K562 (cell line): ENCODE measurements around the gene CNGA1. TPM values are rescaled to one million over a fixed set of nuclear protein-coding genes. Genes with fewer than 3 reads are reported as not detected.

Experiments
- ATAC-seq: fragments of 200-7000 bp; cut with Tn5 transposase; 3 replicates; pipeline ENCODE4 v1.9.1; 2020; ENCODE audit warnings: moderate library complexity
- BruUV-seq: library from RNA; stranded (reverse); fragments of 400-500 nt; replicated peaks from 2 replicates; lab custom pipeline; 2021; lab: Mats Ljungman, UMichigan
- CTCF ChIA-PET: fragments of 300-600 bp; formaldehyde crosslinking; extraction: SDS; loops from one replicate; lab custom pipeline; 2021; ENCODE audit warnings: low intra/inter-chr PET ratio; lab: Yijun Ruan, JAX
- POLR2A ChIA-PET: fragments of 300-600, 350-650 bp; sonication (Branson Sonifier 250); formaldehyde crosslinking; extraction: SDS; loops from one replicate; lab custom pipeline; 2021; ENCODE audit warnings: antibody characterized with exemption, inconsistent platforms; lab: Yijun Ruan, JAX
- DNase-seq, 4 experiments: peaks; one replicate each; pipeline versions ENCODE4 v3.0.0 to v3.0.0-alpha.2; 2011 to 2018; ENCODE audit warnings: low spot score in 3 of 4, mixed read lengths in 3 of 4; ENCODE audit errors: extremely low read depth in 1 of 4
- FAIRE-seq: peaks from 2 replicates; lab custom pipeline; 2011; peaks lifted over from hg19 to GRCh38; lab: Jason Lieb, UNC
- H2AFZ ChIP-seq: 2 replicates; pipeline ENCODE4 v1.6.0; 2011; ENCODE audit warnings: low read depth, low read length, control low read depth, inconsistent platforms
- H3K27ac ChIP-seq: fragments of 200-600 bp; 3 replicates; pipeline ENCODE4 v1.8.0; 2011; ENCODE audit warnings: low read depth, mild to moderate bottlenecking, control low read depth, inconsistent platforms, low read length, moderate library complexity, mixed read lengths; ENCODE audit errors: extremely low read depth
- H3K27me3 ChIP-seq, 2 experiments: fragments of 300-600 bp in 1 of 2; 2 replicates in 1 of 2; 3 replicates in 1 of 2; pipeline versions ENCODE4 v1.6.0 to v1.8.0; 2011; ENCODE audit warnings: inconsistent platforms in 2 of 2, low read length in 2 of 2, mild to moderate bottlenecking in 1 of 2, mixed read lengths in 1 of 2, moderate library complexity in 1 of 2; ENCODE audit not compliant: control insufficient read depth in 2 of 2, insufficient read depth in 2 of 2
- H3K36me3 ChIP-seq: fragments of 300-600 bp; 3 replicates; pipeline ENCODE4 v1.8.0; 2011; ENCODE audit warnings: mild to moderate bottlenecking, low read length, inconsistent platforms; ENCODE audit not compliant: control insufficient read depth, insufficient read depth
- H3K4me1 ChIP-seq, 2 experiments: fragments of 200-600 bp in 1 of 2; replicated peaks in 1 of 2; 2 replicates in 1 of 2; 3 replicates in 1 of 2; pipeline versions ENCODE4 v1.5.1 to v1.8.0; 2011; ENCODE audit warnings: inconsistent platforms in 2 of 2, low read length in 2 of 2, mild to moderate bottlenecking in 1 of 2, mixed read lengths in 1 of 2, moderate library complexity in 1 of 2; ENCODE audit not compliant: control insufficient read depth in 2 of 2, insufficient read depth in 2 of 2
- H3K4me2 ChIP-seq: 2 replicates; pipeline ENCODE4 v1.6.1; 2011; ENCODE audit warnings: low read length, control low read depth, inconsistent platforms, mixed read lengths; ENCODE audit not compliant: insufficient read depth
- H3K4me3 ChIP-seq: fragments of 200-600 bp; sonication (generic), shearing (Covaris generic); 2 replicates; pipeline ENCODE4 v1.5.1; 2016; ENCODE audit warnings: control low read depth, inconsistent platforms
- H3K79me2 ChIP-seq: fragments of 200-600 bp; 3 replicates; pipeline ENCODE4 v1.8.0; 2011; ENCODE audit warnings: low read length, inconsistent platforms; ENCODE audit not compliant: control insufficient read depth, insufficient read depth
- H3K9ac ChIP-seq, 2 experiments: 2 replicates each; pipeline versions ENCODE4 v1.6.0 to v1.6.1; 2011; ENCODE audit warnings: low read depth in 2 of 2, low read length in 2 of 2, control low read depth in 1 of 2, inconsistent platforms in 1 of 2, mild to moderate bottlenecking in 1 of 2, mixed read lengths in 1 of 2; ENCODE audit not compliant: insufficient read depth in 1 of 2
- H3K9me1 ChIP-seq: one replicate; pipeline ENCODE4 v1.6.0; 2011; ENCODE audit warnings: inconsistent platforms, mild to moderate bottlenecking, low read length, moderate library complexity; ENCODE audit not compliant: control insufficient read depth, insufficient read depth
- H3K9me3 ChIP-seq: replicated peaks from 2 replicates; pipeline ENCODE4 v1.5.1; 2011; ENCODE audit warnings: low read depth, low read length, inconsistent platforms; ENCODE audit not compliant: control insufficient read depth, insufficient read depth
- H4K20me1 ChIP-seq: replicated peaks from 2 replicates; pipeline ENCODE4 v1.6.1; 2011; ENCODE audit warnings: low read length, inconsistent platforms, mixed read lengths; ENCODE audit not compliant: control insufficient read depth, insufficient read depth
- HNRNPUL1 ChIP-seq: fragments of 200-400 bp; formaldehyde crosslinking; IDR thresholded peaks from 2 replicates; pipeline ENCODE4 v1.6.1; 2017; ENCODE audit warnings: low read length
- MEF2A ChIP-seq: IDR thresholded peaks from 2 replicates; pipeline ENCODE4 v1.6.1; 2011; ENCODE audit warnings: low read depth, mild to moderate bottlenecking, low read length, moderate library complexity; ENCODE audit not compliant: control insufficient read depth
- RFX7 ChIP-seq: fragments of 250-450 bp; sonication (Bioruptor Pico); IDR thresholded peaks from 2 replicates; pipeline ENCODE4 v1.5.1; 2021; ENCODE audit warnings: mild to moderate bottlenecking
- ZBTB5 ChIP-seq: fragments of 450-650 bp; IDR thresholded peaks from 2 replicates; pipeline ENCODE4 v1.6.1; 2017; ENCODE audit warnings: antibody characterized with exemption
- ZNF695 ChIP-seq: fragments of 450-650 bp; formaldehyde crosslinking; IDR thresholded peaks from 2 replicates; pipeline ENCODE4 v1.4.0; 2020; ENCODE audit warnings: mild to moderate bottlenecking, moderate library complexity
- WGBS: fragments of 100-300 bp; shearing (Covaris generic); methylation state at CpG from one replicate; pipeline ENCODE4 v1.1.6; 2016; ENCODE audit warnings: low coverage, mixed read lengths; ENCODE audit not compliant: insufficient coverage; ENCODE audit errors: missing lambda C conversion rate; 5-methylcytosine and 5-hydroxymethylcytosine counted together
- in situ Hi-C: fragments of 300-500 bp; cut with MboI; formaldehyde crosslinking; loops from 4 replicates; pipeline ENCODE4 v1.15.0; 2018; ENCODE audit warnings: inconsistent platforms, mixed read lengths
- intact Hi-C: fragments of 100-400 bp; cut with micrococcal nuclease; formaldehyde crosslinking; loops from 2 replicates; pipeline ENCODE4 v1.14.2; 2022
- polyA plus RNA-seq, 8 experiments: library from polyadenylated mRNA; depleted of rRNA in 4 of 8; stranded (reverse) in 5 of 8; unstranded in 3 of 8; fragments of >200 nt; fragmentation: Nextera tagmentation in 2 of 8; fragmentation: Illumina TruSeq in 1 of 8; extraction: Ambion mirVana in 2 of 8; extraction: Trizol in 1 of 8; gene quantifications; 2 replicates each; pipeline versions ENCODE4 v1.2.1 to v1.2.3, GENCODE V29; 2011 to 2014; ENCODE audit warnings: inconsistent platforms in 1 of 8, missing spikeins in 1 of 8
- total RNA-seq, 7 experiments: library from RNA; depleted of rRNA in 6 of 7; stranded (reverse); fragments of >200 nt in 6 of 7; fragmentation: Illumina TruSeq in 2 of 7; extraction: Trizol in 2 of 7; gene quantifications; 2 replicates each; pipeline versions ENCODE4 v1.2.1 to v1.2.3, GENCODE V29; 2011 to 2021; ENCODE audit warnings: low replicate concordance in 1 of 7
- TF ChIP-seq, protein P1 (sequence below): fragments of 200-800 bp; sonication (Bioruptor generic); IDR thresholded peaks from 2 replicates; pipeline ENCODE4 v1.6.1; 2016; ENCODE audit warnings: missing genetic modification characterization, missing compliant biosample characterization

The CNGA1 gene
- total and polyA plus RNA-seq, 9 of the 15 experiments (the other 6 are each of a cell fraction or from before 2014, with no cell fraction given), result 0.03 to 0.29 (median 0.04) TPM; not detected in 5

- no peaks in the 10 kb centered on the region for H3K9me3 ChIP-seq
- H3K27me3 ChIP-seq, result peaks cover 14 to 16% of the 10 kb centered on the region in 2 experiments; a peak in 4 of 5 replicates
- intact Hi-C loops, result loop anchor here (10.0 kb wide), 2 partner anchors 815 to 1095 kb away; no protein-coding TSS in a partner anchor
- no peak overlapping the region for H3K27ac ChIP-seq
- H4K20me1 ChIP-seq, result no peaks in the 10 kb centered on the region
- WGBS, result 2% methylated on average over 5 of the region's 5 CpGs
- H2AFZ ChIP-seq, result no peak overlapping the region
- in situ Hi-C loops, result no loop called here
- CTCF ChIA-PET, result interaction anchor here (0.5 kb wide), 1 partner anchor 14 kb away, joined by 3 read pairs; no protein-coding TSS in a partner anchor
- POLR2A ChIA-PET, result no interaction called here
- no peaks in the 10 kb centered on the region for H3K9me1 ChIP-seq
- H3K4me2 ChIP-seq, result no peak overlapping the region
- no peaks in the 10 kb centered on the region for H3K36me3 ChIP-seq
- no peak overlapping the region for H3K4me3 ChIP-seq
- H3K4me1 ChIP-seq, result no peaks in the 10 kb centered on the region
- TF ChIP-seq ZBTB5 (no peak), HNRNPUL1 (no peak), RFX7 (CRISPR knock-in tag) (no peak), MEF2A (no peak), ZNF695 (CRISPR knock-in tag) (no peak)
- TF ChIP-seq, protein P1, sequence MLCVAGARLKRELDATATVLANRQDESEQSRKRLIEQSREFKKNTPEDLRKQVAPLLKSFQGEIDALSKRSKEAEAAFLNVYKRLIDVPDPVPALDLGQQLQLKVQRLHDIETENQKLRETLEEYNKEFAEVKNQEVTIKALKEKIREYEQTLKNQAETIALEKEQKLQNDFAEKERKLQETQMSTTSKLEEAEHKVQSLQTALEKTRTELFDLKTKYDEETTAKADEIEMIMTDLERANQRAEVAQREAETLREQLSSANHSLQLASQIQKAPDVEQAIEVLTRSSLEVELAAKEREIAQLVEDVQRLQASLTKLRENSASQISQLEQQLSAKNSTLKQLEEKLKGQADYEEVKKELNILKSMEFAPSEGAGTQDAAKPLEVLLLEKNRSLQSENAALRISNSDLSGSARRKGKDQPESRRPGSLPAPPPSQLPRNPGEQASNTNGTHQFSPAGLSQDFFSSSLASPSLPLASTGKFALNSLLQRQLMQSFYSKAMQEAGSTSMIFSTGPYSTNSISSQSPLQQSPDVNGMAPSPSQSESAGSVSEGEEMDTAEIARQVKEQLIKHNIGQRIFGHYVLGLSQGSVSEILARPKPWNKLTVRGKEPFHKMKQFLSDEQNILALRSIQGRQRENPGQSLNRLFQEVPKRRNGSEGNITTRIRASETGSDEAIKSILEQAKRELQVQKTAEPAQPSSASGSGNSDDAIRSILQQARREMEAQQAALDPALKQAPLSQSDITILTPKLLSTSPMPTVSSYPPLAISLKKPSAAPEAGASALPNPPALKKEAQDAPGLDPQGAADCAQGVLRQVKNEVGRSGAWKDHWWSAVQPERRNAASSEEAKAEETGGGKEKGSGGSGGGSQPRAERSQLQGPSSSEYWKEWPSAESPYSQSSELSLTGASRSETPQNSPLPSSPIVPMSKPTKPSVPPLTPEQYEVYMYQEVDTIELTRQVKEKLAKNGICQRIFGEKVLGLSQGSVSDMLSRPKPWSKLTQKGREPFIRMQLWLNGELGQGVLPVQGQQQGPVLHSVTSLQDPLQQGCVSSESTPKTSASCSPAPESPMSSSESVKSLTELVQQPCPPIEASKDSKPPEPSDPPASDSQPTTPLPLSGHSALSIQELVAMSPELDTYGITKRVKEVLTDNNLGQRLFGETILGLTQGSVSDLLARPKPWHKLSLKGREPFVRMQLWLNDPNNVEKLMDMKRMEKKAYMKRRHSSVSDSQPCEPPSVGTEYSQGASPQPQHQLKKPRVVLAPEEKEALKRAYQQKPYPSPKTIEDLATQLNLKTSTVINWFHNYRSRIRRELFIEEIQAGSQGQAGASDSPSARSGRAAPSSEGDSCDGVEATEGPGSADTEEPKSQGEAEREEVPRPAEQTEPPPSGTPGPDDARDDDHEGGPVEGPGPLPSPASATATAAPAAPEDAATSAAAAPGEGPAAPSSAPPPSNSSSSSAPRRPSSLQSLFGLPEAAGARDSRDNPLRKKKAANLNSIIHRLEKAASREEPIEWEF, result no peak
- FAIRE-seq, result no peak
- no TSS peak for BruUV-seq
- no peak for ATAC-seq
- no peak for DNase-seq
- H3K9ac ChIP-seq, result no peak overlapping the region
- no peaks in the 10 kb centered on the region for H3K79me2 ChIP-seq
Observed at GRCh38 chr4:47939456-47939855, 77.0 kb downstream of the CNGA1 start.
